Measurements from ENCODE around the gene TSPAN18. TPM values are rescaled to one million over a fixed set of nuclear protein-coding genes. Genes with fewer than 3 reads are reported as not detected.

The TSPAN18 gene
- total RNA-seq, 1 experiment from 2014 or later = 0.57 TPM

GRCh38 chr11:44978274-44978960 lies 251.7 kb downstream of the TSPAN18 start:
- no peak for DNase-seq (ENCODE audit: low read depth)

GRCh38 chr11:44978961-44979331 lies 252.2 kb downstream of the TSPAN18 start:
- DNase-seq (ENCODE audit: low read depth) = peak; percentile 51

GRCh38 chr11:44979543-44980399 lies 253.0 kb downstream of the TSPAN18 start:
- DNase-seq (ENCODE audit: low read depth) = no peak

- DNase-seq (ENCODE audit: low read depth) = no peak
These were observed 254.0 kb downstream of the TSPAN18 start for GRCh38 chr11:44980533-44981427.

Other genes starting within 250 kb of the TSPAN18 start
- gene CD82, start 161.3 kb upstream of the TSPAN18 start, total RNA-seq (2014; rRNA removed; shearing (Covaris generic)) = 42.7 and 48.5 TPM in 2 replicates
- 10.1 and 11.2 TPM in 2 replicates for gene TP53I11, start 223.9 kb downstream of the TSPAN18 start, total RNA-seq (2014; rRNA removed; shearing (Covaris generic))

Measured in Daoy (cell line).